HEK293 (cell line): ENCODE data around the gene SLC46A1.

Experiments
- OSR2 ChIP-seq: fragments of 450-650 bp; formaldehyde crosslinking; IDR thresholded peaks from 2 replicates; pipeline ENCODE4 v1.5.1; 2016; ENCODE audit warnings: missing biosample characterization, missing genetic modification characterization
- PATZ1 ChIP-seq: fragments of 450-650 bp; formaldehyde crosslinking; IDR thresholded peaks from 2 replicates; pipeline ENCODE4 v1.5.1; 2016; ENCODE audit warnings: missing biosample characterization, missing genetic modification characterization
- PRDM4 ChIP-seq: fragments of 450-650 bp; formaldehyde crosslinking; IDR thresholded peaks from 2 replicates; pipeline ENCODE4 v1.5.1; 2017; ENCODE audit warnings: missing biosample characterization, missing genetic modification characterization
- SCRT2 ChIP-seq: fragments of 450-650 bp; formaldehyde crosslinking; IDR thresholded peaks from 2 replicates; pipeline ENCODE4 v1.5.1; 2016; ENCODE audit warnings: missing biosample characterization, missing genetic modification characterization
- SP2 ChIP-seq: fragments of 450-650 bp; formaldehyde crosslinking; IDR thresholded peaks from 2 replicates; pipeline ENCODE4 v1.5.1; 2016; ENCODE audit warnings: missing biosample characterization, missing genetic modification characterization
- WT1 ChIP-seq: fragments of 450-650 bp; formaldehyde crosslinking; IDR thresholded peaks from 2 replicates; pipeline ENCODE4 v1.5.1; 2016; ENCODE audit warnings: missing biosample characterization, missing genetic modification characterization
- ZBTB20 ChIP-seq: fragments of 450-650 bp; formaldehyde crosslinking; IDR thresholded peaks from 2 replicates; pipeline ENCODE4 v1.5.1; 2016; ENCODE audit warnings: missing biosample characterization, missing genetic modification characterization
- ZBTB6 ChIP-seq: fragments of 450-650 bp; formaldehyde crosslinking; IDR thresholded peaks from 2 replicates; pipeline ENCODE4 v1.5.1; 2017; ENCODE audit warnings: missing biosample characterization, missing genetic modification characterization
- ZEB2 ChIP-seq: fragments of 450-650 bp; formaldehyde crosslinking; IDR thresholded peaks from 2 replicates; pipeline ENCODE4 v1.5.1; 2016; ENCODE audit warnings: missing biosample characterization, missing genetic modification characterization
- ZFHX2 ChIP-seq: fragments of 450-650 bp; formaldehyde crosslinking; conservative IDR thresholded peaks from 2 replicates; pipeline ENCODE4 v1.5.1; 2016; ENCODE audit warnings: missing biosample characterization, missing genetic modification characterization
- ZIC2 ChIP-seq: fragments of 450-650 bp; formaldehyde crosslinking; IDR thresholded peaks from 2 replicates; pipeline ENCODE4 v1.5.1; 2016; ENCODE audit warnings: missing biosample characterization, missing genetic modification characterization
- ZNF157 ChIP-seq: fragments of 450-650 bp; formaldehyde crosslinking; IDR thresholded peaks from 2 replicates; pipeline ENCODE4 v1.5.1; 2016; ENCODE audit warnings: missing biosample characterization, missing genetic modification characterization
- ZNF18 ChIP-seq: fragments of 450-650 bp; formaldehyde crosslinking; IDR thresholded peaks from 2 replicates; pipeline ENCODE4 v1.5.1; 2016; ENCODE audit warnings: missing biosample characterization, missing genetic modification characterization
- ZNF324 ChIP-seq: fragments of 450-650 bp; formaldehyde crosslinking; IDR thresholded peaks from 2 replicates; pipeline ENCODE4 v1.5.1; 2016; ENCODE audit warnings: missing biosample characterization, missing genetic modification characterization
- ZNF335 ChIP-seq: fragments of 450-650 bp; formaldehyde crosslinking; conservative IDR thresholded peaks from 2 replicates; pipeline ENCODE4 v1.5.1; 2016; ENCODE audit warnings: missing biosample characterization, missing genetic modification characterization
- ZNF366 ChIP-seq: fragments of 450-650 bp; formaldehyde crosslinking; conservative IDR thresholded peaks from 2 replicates; pipeline ENCODE4 v1.5.1; 2016; ENCODE audit warnings: missing biosample characterization, missing genetic modification characterization
- ZNF394 ChIP-seq: fragments of 450-650 bp; formaldehyde crosslinking; IDR thresholded peaks from 2 replicates; pipeline ENCODE4 v1.5.1; 2016; ENCODE audit warnings: missing biosample characterization, missing genetic modification characterization, mild to moderate bottlenecking, moderate library complexity, borderline replicate concordance
- ZNF561 ChIP-seq: fragments of 450-650 bp; IDR thresholded peaks from 2 replicates; pipeline ENCODE4 v1.5.1; 2018; ENCODE audit warnings: missing biosample characterization, missing genetic modification characterization, borderline replicate concordance
- ZNF600 ChIP-seq: fragments of 450-650 bp; formaldehyde crosslinking; IDR thresholded peaks from 2 replicates; pipeline ENCODE4 v1.5.1; 2016; ENCODE audit warnings: missing biosample characterization, missing genetic modification characterization
- ZNF629 ChIP-seq: fragments of 450-650 bp; formaldehyde crosslinking; IDR thresholded peaks from 2 replicates; pipeline ENCODE4 v1.5.1; 2017; ENCODE audit warnings: missing biosample characterization, missing genetic modification characterization
- ZNF660 ChIP-seq: fragments of 450-650 bp; IDR thresholded peaks from 2 replicates; pipeline ENCODE4 v1.5.1; 2018; ENCODE audit warnings: missing biosample characterization, mild to moderate bottlenecking, missing genetic modification characterization
- ZNF830 ChIP-seq: fragments of 450-650 bp; IDR thresholded peaks from 2 replicates; pipeline ENCODE4 v1.5.0; 2018; ENCODE audit warnings: missing biosample characterization, missing genetic modification characterization, low read depth, mild to moderate bottlenecking, moderate library complexity
- TF ChIP-seq, protein P1 (sequence below): fragments of 450-650 bp; formaldehyde crosslinking; IDR thresholded peaks from 2 replicates; pipeline ENCODE4 v1.5.0; 2017; ENCODE audit warnings: missing biosample characterization, missing genetic modification characterization, borderline replicate concordance
- TF ChIP-seq, protein P2 (sequence below): fragments of 450-650 bp; formaldehyde crosslinking; IDR thresholded peaks from 2 replicates; pipeline ENCODE4 v1.5.1; 2016; ENCODE audit warnings: missing biosample characterization, missing genetic modification characterization

The SLC46A1 gene

GRCh38 chr17:28407130-28407973 is 1.3 kb upstream of the SLC46A1 start (continued):
- TF ChIP-seq ZNF18 (tag by site-specific recombination): peak; percentile 48; the same call in 1 of the 2 replicates
- TF ChIP-seq ZNF324 (tag by site-specific recombination): no peak
- no peak; the same call in 1 of the 2 replicates for TF ChIP-seq ZBTB6 (tag by site-specific recombination)
- TF ChIP-seq PRDM4 (tag by site-specific recombination): 0 out of 2 replicates have a peak, but pooled peaks have one; percentile 24
- TF ChIP-seq ZNF830: no peak
- peak; percentile 60; the same call in 1 of the 2 replicates for TF ChIP-seq ZNF660 (tag by site-specific recombination)
- TF ChIP-seq, protein P1, sequence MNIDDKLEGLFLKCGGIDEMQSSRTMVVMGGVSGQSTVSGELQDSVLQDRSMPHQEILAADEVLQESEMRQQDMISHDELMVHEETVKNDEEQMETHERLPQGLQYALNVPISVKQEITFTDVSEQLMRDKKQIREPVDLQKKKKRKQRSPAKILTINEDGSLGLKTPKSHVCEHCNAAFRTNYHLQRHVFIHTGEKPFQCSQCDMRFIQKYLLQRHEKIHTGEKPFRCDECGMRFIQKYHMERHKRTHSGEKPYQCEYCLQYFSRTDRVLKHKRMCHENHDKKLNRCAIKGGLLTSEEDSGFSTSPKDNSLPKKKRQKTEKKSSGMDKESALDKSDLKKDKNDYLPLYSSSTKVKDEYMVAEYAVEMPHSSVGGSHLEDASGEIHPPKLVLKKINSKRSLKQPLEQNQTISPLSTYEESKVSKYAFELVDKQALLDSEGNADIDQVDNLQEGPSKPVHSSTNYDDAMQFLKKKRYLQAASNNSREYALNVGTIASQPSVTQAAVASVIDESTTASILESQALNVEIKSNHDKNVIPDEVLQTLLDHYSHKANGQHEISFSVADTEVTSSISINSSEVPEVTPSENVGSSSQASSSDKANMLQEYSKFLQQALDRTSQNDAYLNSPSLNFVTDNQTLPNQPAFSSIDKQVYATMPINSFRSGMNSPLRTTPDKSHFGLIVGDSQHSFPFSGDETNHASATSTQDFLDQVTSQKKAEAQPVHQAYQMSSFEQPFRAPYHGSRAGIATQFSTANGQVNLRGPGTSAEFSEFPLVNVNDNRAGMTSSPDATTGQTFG (tag by site-specific recombination): no peak
- TF ChIP-seq ZFHX2 (tag by site-specific recombination): peak; percentile 52
- peak; percentile 45; the same call in 1 of the 2 replicates for TF ChIP-seq SP2 (tag by site-specific recombination)
- peak; percentile 78 for TF ChIP-seq ZNF600 (tag by site-specific recombination)
- peak; percentile 71 for TF ChIP-seq OSR2 (tag by site-specific recombination)
- TF ChIP-seq ZIC2 (tag by site-specific recombination): peak; percentile 70
- TF ChIP-seq, protein P2, sequence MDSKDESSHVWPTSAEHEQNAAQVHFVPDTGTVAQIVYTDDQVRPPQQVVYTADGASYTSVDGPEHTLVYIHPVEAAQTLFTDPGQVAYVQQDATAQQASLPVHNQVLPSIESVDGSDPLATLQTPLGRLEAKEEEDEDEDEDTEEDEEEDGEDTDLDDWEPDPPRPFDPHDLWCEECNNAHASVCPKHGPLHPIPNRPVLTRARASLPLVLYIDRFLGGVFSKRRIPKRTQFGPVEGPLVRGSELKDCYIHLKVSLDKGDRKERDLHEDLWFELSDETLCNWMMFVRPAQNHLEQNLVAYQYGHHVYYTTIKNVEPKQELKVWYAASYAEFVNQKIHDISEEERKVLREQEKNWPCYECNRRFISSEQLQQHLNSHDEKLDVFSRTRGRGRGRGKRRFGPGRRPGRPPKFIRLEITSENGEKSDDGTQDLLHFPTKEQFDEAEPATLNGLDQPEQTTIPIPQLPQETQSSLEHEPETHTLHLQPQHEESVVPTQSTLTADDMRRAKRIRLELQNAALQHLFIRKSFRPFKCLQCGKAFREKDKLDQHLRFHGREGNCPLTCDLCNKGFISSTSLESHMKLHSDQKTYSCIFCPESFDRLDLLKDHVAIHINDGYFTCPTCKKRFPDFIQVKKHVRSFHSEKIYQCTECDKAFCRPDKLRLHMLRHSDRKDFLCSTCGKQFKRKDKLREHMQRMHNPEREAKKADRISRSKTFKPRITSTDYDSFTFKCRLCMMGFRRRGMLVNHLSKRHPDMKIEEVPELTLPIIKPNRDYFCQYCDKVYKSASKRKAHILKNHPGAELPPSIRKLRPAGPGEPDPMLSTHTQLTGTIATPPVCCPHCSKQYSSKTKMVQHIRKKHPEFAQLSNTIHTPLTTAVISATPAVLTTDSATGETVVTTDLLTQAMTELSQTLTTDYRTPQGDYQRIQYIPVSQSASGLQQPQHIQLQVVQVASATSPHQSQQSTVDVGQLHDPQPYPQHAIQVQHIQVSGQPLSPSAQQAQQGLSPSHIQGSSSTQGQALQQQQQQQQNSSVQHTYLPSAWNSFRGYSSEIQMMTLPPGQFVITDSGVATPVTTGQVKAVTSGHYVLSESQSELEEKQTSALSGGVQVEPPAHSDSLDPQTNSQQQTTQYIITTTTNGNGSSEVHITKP: peak; percentile 89
- peak; percentile 79; the same call in 1 of the 2 replicates for TF ChIP-seq ZNF394 (tag by site-specific recombination)
- peak; percentile 68 for TF ChIP-seq ZBTB20 (tag by site-specific recombination)
- TF ChIP-seq SCRT2 (tag by site-specific recombination): peak; percentile 99
- TF ChIP-seq ZNF157 (tag by site-specific recombination): no peak
- peak; percentile 71 for TF ChIP-seq WT1 (tag by site-specific recombination)
- peak; percentile 75 for TF ChIP-seq PATZ1
- peak; percentile 44; the same call in 1 of the 2 replicates for TF ChIP-seq ZNF366
- no peak; the same call in 1 of the 2 replicates for TF ChIP-seq ZNF561 (tag by site-specific recombination)
- 0 out of 2 replicates have a peak, but pooled peaks have one; percentile 33 for TF ChIP-seq ZNF629
- peak; percentile 92 for TF ChIP-seq ZNF335
- peak; percentile 61; the same call in 1 of the 2 replicates for TF ChIP-seq ZEB2 (tag by site-specific recombination)
